ENCODE measurements around the gene ELMOD3.
A peak's percentile ranks its signal among the peaks of the same experiment; 100 is the strongest.
"Not testable (repeated sequence)": the region's sequence is repeated elsewhere in the genome, so short reads cannot be mapped to it uniquely, and the experiment has no call there.

ELMOD3 gene

GRCh38 chr2:85330839-85331636 lies 23.5 kb upstream of the ELMOD3 start:
- no peak for DNase-seq (ENCODE audit: low read depth)
- no peak overlapping the region for H3K4me3 ChIP-seq (ENCODE audit: low read depth, low read length)
- no peak for TF ChIP-seq CTCF (IDR thresholded peaks at IDR 0.05; ENCODE audit: control insufficient read depth, extremely low read depth, insufficient read depth)

GRCh38 chr2:85333877-85334276 lies 20.7 kb upstream of the ELMOD3 start:
- not testable (repeated sequence) for H3K4me3 ChIP-seq (ENCODE audit: low read depth, low read length); DNase-seq (ENCODE audit: low read depth)

- no peak overlapping the region for H3K4me3 ChIP-seq (ENCODE audit: low read depth, low read length)
- no peak for DNase-seq (ENCODE audit: low read depth)
- TF ChIP-seq CTCF (IDR thresholded peaks at IDR 0.05; ENCODE audit: control insufficient read depth, extremely low read depth, insufficient read depth) = no peak
Observed at GRCh38 chr2:85334928-85335327, 19.6 kb upstream of the ELMOD3 start.

- DNase-seq (ENCODE audit: low read depth) = peak; percentile 91
- TF ChIP-seq CTCF (IDR thresholded peaks at IDR 0.05; ENCODE audit: control insufficient read depth, extremely low read depth, insufficient read depth) = no peak
- peak overlapping the region; percentile 23 for H3K4me3 ChIP-seq (ENCODE audit: low read depth, low read length)
Observed at GRCh38 chr2:85340034-85340892, 14.3 kb upstream of the ELMOD3 start.

GRCh38 chr2:85341269-85342029 lies 13.1 kb upstream of the ELMOD3 start:
- TF ChIP-seq CTCF (IDR thresholded peaks at IDR 0.05; ENCODE audit: control insufficient read depth, extremely low read depth, insufficient read depth) = no peak

GRCh38 chr2:85342156-85342555 lies 12.4 kb upstream of the ELMOD3 start:
- H3K4me3 ChIP-seq (ENCODE audit: low read depth, low read length) = no peak overlapping the region
- no peak for DNase-seq (ENCODE audit: low read depth)
- no peak for TF ChIP-seq CTCF (IDR thresholded peaks at IDR 0.05; ENCODE audit: control insufficient read depth, extremely low read depth, insufficient read depth)

More at GRCh38 chr2:85341269-85342029, 13.1 kb upstream of the ELMOD3 start:
- no peak for DNase-seq (ENCODE audit: low read depth)
- H3K4me3 ChIP-seq (ENCODE audit: low read depth, low read length) = no peak overlapping the region

GRCh38 chr2:85343207-85343895 lies 11.2 kb upstream of the ELMOD3 start:
- DNase-seq (ENCODE audit: low read depth); H3K4me3 ChIP-seq (ENCODE audit: low read depth, low read length): not testable (repeated sequence)
